Psoas muscle (tissue), 8 donors: ENCODE results near the gene BTN3A1. TPM values are rescaled to one million over a fixed set of nuclear protein-coding genes. Genes with fewer than 3 reads are reported as not detected.
"Not testable (repeated sequence)": the region's sequence is repeated elsewhere in the genome, so short reads cannot be mapped to it uniquely, and the experiment has no call there.

ENCODE experiments used
- ATAC-seq, 4 donors: fragments of 200-7000 bp; cut with Tn5 transposase; one replicate each; pipeline ENCODE4 v1.9.1; 2020; ENCODE audit warnings: moderate library complexity in 3 of 4, mild to moderate bottlenecking in 2 of 4
- DNase-seq, 2 donors: peaks; one replicate each; pipeline ENCODE4 v3.0.0-alpha.2; 2020
- H3K27ac ChIP-seq: fragments of 200-600 bp; one replicate; pipeline ENCODE4 v1.8.0; 2022
- H3K27me3 ChIP-seq, 3 donors: fragments of 200-600 bp in 1 of 3; one replicate each; pipeline versions ENCODE4 v1.6.1 to v1.8.0; 2013 to 2022; ENCODE audit warnings: low read length in 2 of 3, mild to moderate bottlenecking in 2 of 3, moderate library complexity in 1 of 3; ENCODE audit not compliant: insufficient read depth in 3 of 3
- H3K36me3 ChIP-seq, 2 donors: fragments of 200-600 bp in 1 of 2; one replicate each; pipeline versions ENCODE4 v1.6.1 to v1.8.0; 2013 to 2022; ENCODE audit warnings: low read depth in 1 of 2, mild to moderate bottlenecking in 1 of 2, moderate library complexity in 1 of 2; ENCODE audit not compliant: insufficient read depth in 1 of 2
- H3K4me1 ChIP-seq: fragments of 200-600 bp; one replicate; pipeline ENCODE4 v1.8.0; 2022
- H3K4me3 ChIP-seq: fragments of 200-600 bp; one replicate; pipeline ENCODE4 v1.8.0; 2022; ENCODE audit warnings: mild to moderate bottlenecking
- H3K9me3 ChIP-seq: fragments of 200-600 bp; one replicate; pipeline ENCODE4 v1.8.0; 2022
- CTCF ChIP-seq: fragments of 200-600 bp; IDR thresholded peaks from one replicate; pipeline ENCODE4 v1.8.0; 2022; ENCODE audit warnings: antibody characterized with exemption
- WGBS, 3 donors: extraction: QIAGEN DNeasy Blood & Tissue Kit; methylation state at CpG; one replicate each; pipeline versions ENCODE4 v1.1.6 to v1.1.7; 2013; 5-methylcytosine and 5-hydroxymethylcytosine counted together
- intact Hi-C, 2 donors: fragments of 100-400 bp; cut with DNase I; formaldehyde crosslinking; loops; one replicate each; pipeline versions ENCODE4 v1.11.0 to v1.14.2; 2022
- polyA plus RNA-seq, 3 donors: library from polyadenylated mRNA; stranded (reverse); fragments of 200-250 nt; gene quantifications; one replicate each; pipeline ENCODE4 v1.2.3, GENCODE V29; 2013
- total RNA-seq, 4 donors: library from RNA; stranded (reverse); fragmentation: NEBNext Ultra II Directional in 2 of 4; extraction: Animal tissue kit (Norgen Biotek cat#: 25700) in 2 of 4; gene quantifications; one replicate each; pipeline versions ENCODE4 v1.2.1 to v1.2.4, GENCODE V29; 2021 to 2023
- donor health status: healthy with polysubstance abuse.
- donor health status: DM: no; HTN: no; CAD: no; lungs with moderate emphysema.
- donor health status: Bipolar disorder and iron deficiency.
- donor health status: healthy.
- donor health status: DM: yes; HTN: yes; CAD: no.
- donor health status: DM: no; HTN: no; CAD: no.
- donor health status: DM: no; HTN: no; CAD: no.
- donor health status: DM: yes; HTN: yes; CAD: no.

Gene BTN3A1
- total and polyA plus RNA-seq, 7 donors = 1.8 to 9.3 (median 3.3) TPM

GRCh38 chr6:26428206-26428605 is 26.1 kb downstream of the BTN3A1 start:
- Histone ChIP-seq H3K4me1 (peaks cover 4% of the 10 kb centered on the region), H3K27me3 (no peaks in the 10 kb centered on the region), H3K27ac (no peak overlapping the region), H3K9me3 (no peaks in the 10 kb centered on the region), H3K4me3 (no peak overlapping the region), H3K36me3 (peaks cover 0 to 40% of the 10 kb centered on the region in 2 donors)
- intact Hi-C loops = no loop called here
- ATAC-seq (no peak), DNase-seq (no peak)
- WGBS, 3 donors = 96 to 100% (median 97%) methylated on average over 2 of the region's 2 CpGs
- no peak for TF ChIP-seq CTCF

- Histone ChIP-seq H3K27ac (no peak overlapping the region), H3K4me1 (no peaks in the 10 kb centered on the region), H3K4me3 (no peak overlapping the region), H3K27me3 (no peaks in the 10 kb centered on the region), H3K36me3 (peaks cover 0 to 40% of the 10 kb centered on the region in 2 donors), H3K9me3 (no peaks in the 10 kb centered on the region)
- DNase-seq = no peak
- 73 to 86% (median 80%) methylated on average over 5 of the region's 5 CpGs for WGBS, 3 donors
- intact Hi-C loops = no loop called here
- TF ChIP-seq CTCF = no peak
- ATAC-seq = no peak
Measured at GRCh38 chr6:26430787-26431186, 28.7 kb downstream of the BTN3A1 start.

GRCh38 chr6:26431258-26432172 is 29.4 kb downstream of the BTN3A1 start:
- ATAC-seq = no peak
- DNase-seq = no peak
- Histone ChIP-seq H3K4me3 (no peak overlapping the region), H3K36me3 (peaks cover 0 to 35% of the 10 kb centered on the region in 2 donors), H3K27ac (no peak overlapping the region), H3K9me3 (no peaks in the 10 kb centered on the region), H3K27me3 (no peaks in the 10 kb centered on the region), H3K4me1 (no peaks in the 10 kb centered on the region)
- 61 to 78% (median 69%) methylated on average over 6 of the region's 6 CpGs for WGBS, 3 donors
- no peak for TF ChIP-seq CTCF
- intact Hi-C loops = no loop called here

- DNase-seq (no peak), ATAC-seq (no peak)
- Histone ChIP-seq H3K4me1 (no peaks in the 10 kb centered on the region), H3K4me3 (no peak overlapping the region), H3K36me3 (peaks cover 0 to 24% of the 10 kb centered on the region in 2 donors), H3K27ac (no peak overlapping the region), H3K9me3 (no peaks in the 10 kb centered on the region), H3K27me3 (no peaks in the 10 kb centered on the region)
- 90 to 93% (median 91%) methylated on average over 5 of the region's 5 CpGs for WGBS, 3 donors
- intact Hi-C loops = no loop called here
- no peak for TF ChIP-seq CTCF
Measured at GRCh38 chr6:26432627-26433201, 30.6 kb downstream of the BTN3A1 start.

GRCh38 chr6:26433680-26434079 is 31.6 kb downstream of the BTN3A1 start:
- ATAC-seq, H3K4me3 ChIP-seq, intact Hi-C loops, H3K27ac ChIP-seq, H3K9me3 ChIP-seq, H3K27me3 ChIP-seq, DNase-seq, H3K4me1 ChIP-seq: not testable (repeated sequence)
- 91 to 98% (median 97%) methylated on average over 8 of the region's 8 CpGs for WGBS, 3 donors
- H3K36me3 ChIP-seq = peaks cover 0 to 15% of the 10 kb centered on the region in 2 donors
